SK-N-MC (cell line): ENCODE measurements around the gene CFAP141.

Experiments
- EZH2 ChIP-seq: fragments of 200-600 bp; sonication (generic); IDR thresholded peaks from one replicate; pipeline ENCODE4 v1.6.1; 2017; ENCODE audit warnings: antibody characterized with exemption
- FOXP2 ChIP-seq: optimal IDR thresholded peaks from 2 replicates; pipeline ENCODE3; 2011; ENCODE audit warnings: mild to moderate bottlenecking, moderate library complexity; ENCODE audit not compliant: insufficient read depth; ENCODE audit errors: extremely low read length, control extremely low read depth
- POLR2AphosphoS5 ChIP-seq: IDR thresholded peaks from 2 replicates; pipeline ENCODE4 v1.6.1; 2012; ENCODE audit warnings: mild to moderate bottlenecking, low read depth, low read length, borderline replicate concordance

GRCh38 chr1:154170547-154171222 is 35.4 kb downstream of the CFAP141 start:
- no peak for TF ChIP-seq EZH2
- TF ChIP-seq POLR2AphosphoS5, result no peak
- TF ChIP-seq FOXP2, result no peak
